Measurements from ENCODE around the gene MEIOSIN. TPM values are rescaled to one million over a fixed set of nuclear protein-coding genes. Genes with fewer than 3 reads are reported as not detected.

Gene MEIOSIN
- total and polyA plus RNA-seq, 4 donors = not detected

DNA sequence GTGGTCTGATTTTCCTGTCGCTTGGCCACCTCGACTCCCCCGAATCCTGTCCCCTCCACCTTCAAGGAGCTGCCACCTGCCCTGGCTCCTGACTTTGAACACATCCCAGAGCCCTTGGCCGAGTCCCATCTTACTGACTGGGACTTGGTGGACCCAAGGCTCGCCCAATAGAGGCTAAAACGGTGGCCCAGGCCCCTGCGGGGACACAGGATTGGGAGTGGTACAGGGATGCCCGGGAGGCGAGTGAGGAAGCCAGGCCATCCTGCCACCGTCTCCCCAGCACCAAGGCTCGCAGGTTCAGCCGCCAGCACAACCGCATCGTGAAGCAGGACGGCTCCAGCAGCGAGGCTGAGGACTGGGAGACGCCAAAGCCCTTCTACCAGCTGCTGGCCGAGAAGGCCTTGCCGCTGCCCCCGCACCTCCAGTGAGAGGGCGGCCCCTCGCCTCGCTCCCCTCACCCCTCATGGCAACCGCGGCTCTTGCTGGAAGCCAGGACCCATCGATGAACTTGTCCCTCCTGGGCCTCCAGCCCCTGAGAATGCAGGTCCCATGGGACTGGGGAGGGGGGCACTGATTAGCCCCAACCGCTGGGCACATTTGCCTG, 30.6 kb downstream of the MEIOSIN start:
- no peak overlapping the region for H3K4me3 ChIP-seq
- peaks cover 0 to 3% (median 1%) of the 10 kb centered on the region in 4 donors for H3K36me3 ChIP-seq (ENCODE audit: control insufficient read depth in 4 of 4, insufficient read depth in 4 of 4, low read length in 4 of 4)
- H3K9ac ChIP-seq (ENCODE audit: insufficient read depth in 1 of 2, low read length in 2 of 2) = no peak overlapping the region
- 56 to 60% methylated on average over 27 of the region's 27 CpGs for WGBS, 2 donors
- no peaks in the 10 kb centered on the region for H3K27me3 ChIP-seq (ENCODE audit: control insufficient read depth in 3 of 3, insufficient read depth in 3 of 3, low read length in 2 of 3)
- DNase-seq (peak in 1 of 3 donors; percentile 13), ATAC-seq (ENCODE audit: insufficient read depth, low FRiP score) (no peak)
- TF ChIP-seq, protein P1, sequence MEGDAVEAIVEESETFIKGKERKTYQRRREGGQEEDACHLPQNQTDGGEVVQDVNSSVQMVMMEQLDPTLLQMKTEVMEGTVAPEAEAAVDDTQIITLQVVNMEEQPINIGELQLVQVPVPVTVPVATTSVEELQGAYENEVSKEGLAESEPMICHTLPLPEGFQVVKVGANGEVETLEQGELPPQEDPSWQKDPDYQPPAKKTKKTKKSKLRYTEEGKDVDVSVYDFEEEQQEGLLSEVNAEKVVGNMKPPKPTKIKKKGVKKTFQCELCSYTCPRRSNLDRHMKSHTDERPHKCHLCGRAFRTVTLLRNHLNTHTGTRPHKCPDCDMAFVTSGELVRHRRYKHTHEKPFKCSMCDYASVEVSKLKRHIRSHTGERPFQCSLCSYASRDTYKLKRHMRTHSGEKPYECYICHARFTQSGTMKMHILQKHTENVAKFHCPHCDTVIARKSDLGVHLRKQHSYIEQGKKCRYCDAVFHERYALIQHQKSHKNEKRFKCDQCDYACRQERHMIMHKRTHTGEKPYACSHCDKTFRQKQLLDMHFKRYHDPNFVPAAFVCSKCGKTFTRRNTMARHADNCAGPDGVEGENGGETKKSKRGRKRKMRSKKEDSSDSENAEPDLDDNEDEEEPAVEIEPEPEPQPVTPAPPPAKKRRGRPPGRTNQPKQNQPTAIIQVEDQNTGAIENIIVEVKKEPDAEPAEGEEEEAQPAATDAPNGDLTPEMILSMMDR (IDR thresholded peaks at IDR 0.05; ENCODE audit: control extremely low read depth, extremely low read depth) = no peak
- no peaks in the 10 kb centered on the region for H3K9me3 ChIP-seq (ENCODE audit: control insufficient read depth in 4 of 4, insufficient read depth in 3 of 4, low read length in 3 of 4)
- peaks cover 2 to 39% (median 11%) of the 10 kb centered on the region in 5 donors for H3K4me1 ChIP-seq (ENCODE audit: control insufficient read depth in 5 of 5, insufficient read depth in 5 of 5, low read length in 5 of 5)
- peak overlapping the region in 1 of 2 donors; percentile 74 for H3K27ac ChIP-seq (ENCODE audit: low read depth in 1 of 2, low read length in 1 of 2)

DNA sequence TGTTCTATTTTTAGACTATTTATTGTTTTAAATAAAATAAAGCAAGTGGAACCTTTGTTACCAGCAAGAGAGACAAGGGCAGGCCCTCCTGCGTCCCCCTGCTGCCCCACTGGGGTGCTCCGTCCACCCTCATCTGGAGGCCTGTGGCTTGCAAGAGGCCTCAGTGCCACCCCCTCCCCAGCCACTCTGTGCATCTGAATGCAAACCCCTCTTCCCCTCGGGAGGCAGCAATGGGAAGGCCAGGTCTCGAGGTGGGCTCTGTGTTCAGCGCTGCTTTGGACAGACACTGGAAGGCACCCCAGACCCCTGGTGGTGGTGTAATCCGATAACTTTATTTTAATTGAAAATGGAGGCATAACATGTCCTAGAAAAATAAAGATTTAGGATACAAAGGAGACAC, 31.2 kb downstream of the MEIOSIN start:
- 64 to 74% methylated on average over 6 of the region's 6 CpGs for WGBS, 2 donors
- H3K36me3 ChIP-seq (ENCODE audit: control insufficient read depth in 4 of 4, insufficient read depth in 4 of 4, low read length in 4 of 4) = peaks cover 0 to 3% (median 1%) of the 10 kb centered on the region in 4 donors
- ATAC-seq (ENCODE audit: insufficient read depth, low FRiP score) (no peak), DNase-seq (peak in 1 of 3 donors; percentile 10)
- no peak overlapping the region for H3K4me3 ChIP-seq
- TF ChIP-seq, protein P1 (IDR thresholded peaks at IDR 0.05; ENCODE audit: control extremely low read depth, extremely low read depth) = no peak
- H3K9ac ChIP-seq (ENCODE audit: insufficient read depth in 1 of 2, low read length in 2 of 2) = no peak overlapping the region
- peak overlapping the region in 1 of 2 donors; percentile 74 for H3K27ac ChIP-seq (ENCODE audit: low read depth in 1 of 2, low read length in 1 of 2)
- no peaks in the 10 kb centered on the region for H3K9me3 ChIP-seq (ENCODE audit: control insufficient read depth in 4 of 4, insufficient read depth in 3 of 4, low read length in 3 of 4)
- no peaks in the 10 kb centered on the region for H3K27me3 ChIP-seq (ENCODE audit: control insufficient read depth in 3 of 3, insufficient read depth in 3 of 3, low read length in 2 of 3)
- peaks cover 2 to 39% (median 11%) of the 10 kb centered on the region in 5 donors for H3K4me1 ChIP-seq (ENCODE audit: control insufficient read depth in 5 of 5, insufficient read depth in 5 of 5, low read length in 5 of 5)

- WGBS, 2 donors = 55 to 66% methylated on average over 21 of the region's 21 CpGs
- H3K27me3 ChIP-seq (ENCODE audit: control insufficient read depth in 3 of 3, insufficient read depth in 3 of 3, low read length in 2 of 3) = no peaks in the 10 kb centered on the region
- ATAC-seq (ENCODE audit: insufficient read depth, low FRiP score) = no peak
- H3K36me3 ChIP-seq (ENCODE audit: control insufficient read depth in 4 of 4, insufficient read depth in 4 of 4, low read length in 4 of 4) = peaks cover 0 to 3% (median 1%) of the 10 kb centered on the region in 4 donors
- no peak overlapping the region for H3K9ac ChIP-seq (ENCODE audit: insufficient read depth in 1 of 2, low read length in 2 of 2)
- no peaks in the 10 kb centered on the region for H3K9me3 ChIP-seq (ENCODE audit: control insufficient read depth in 4 of 4, insufficient read depth in 3 of 4, low read length in 3 of 4)
- H3K27ac ChIP-seq (ENCODE audit: low read depth in 1 of 2, low read length in 1 of 2) = peak overlapping the region; percentile 5 to 74
- peaks cover 2 to 44% (median 11%) of the 10 kb centered on the region in 5 donors for H3K4me1 ChIP-seq (ENCODE audit: control insufficient read depth in 5 of 5, insufficient read depth in 5 of 5, low read length in 5 of 5)
- TF ChIP-seq, protein P1 (IDR thresholded peaks at IDR 0.05; ENCODE audit: control extremely low read depth, extremely low read depth) = no peak
- H3K4me3 ChIP-seq = no peak overlapping the region
- peak in 1 of 3 donors; percentile 15 for DNase-seq
These were observed 31.9 kb downstream of the MEIOSIN start for GRCh38 chr19:45764945-45765701.
